Peyer's patch (tissue), 4 donors: ENCODE measurements around the gene CHAD. TPM values are rescaled to one million over a fixed set of nuclear protein-coding genes. Genes with fewer than 3 reads are reported as not detected.

Experiments used
- DNase-seq, 3 donors: peaks; one replicate each; pipeline ENCODE4 v3.0.0-alpha.2; 2017 to 2019
- H3K27ac ChIP-seq, 4 donors: fragments of 200-600 bp; sonication (generic); one replicate each; pipeline ENCODE4 v1.5.1; 2016 to 2019
- H3K27me3 ChIP-seq, 2 donors: fragments of 200-600 bp; sonication (generic); one replicate each; pipeline ENCODE4 v1.5.1; 2019
- H3K36me3 ChIP-seq, 3 donors: fragments of 200-600 bp; sonication (generic); one replicate each; pipeline ENCODE4 v1.5.1; 2016 to 2019
- H3K4me1 ChIP-seq, 4 donors: fragments of 200-600 bp; sonication (generic); one replicate each; pipeline ENCODE4 v1.5.1; 2016 to 2019
- H3K4me3 ChIP-seq, 4 donors: fragments of 200-600 bp; sonication (generic); 1 replicate in 3 of 4; 2 replicates in 1 of 4; pipeline ENCODE4 v1.5.1; 2016 to 2019; ENCODE audit warnings: mild to moderate bottlenecking in 1 of 4
- H3K9me3 ChIP-seq, 4 donors: fragments of 200-600 bp; sonication (generic); one replicate each; pipeline ENCODE4 v1.5.1; 2016 to 2019; ENCODE audit warnings: mild to moderate bottlenecking in 1 of 4
- POLR2A ChIP-seq, 2 donors: fragments of 450-650 bp; IDR thresholded peaks; one replicate each; pipeline ENCODE4 v1.5.1; 2017; ENCODE audit warnings: antibody characterized with exemption in 2 of 2, mild to moderate bottlenecking in 2 of 2, moderate library complexity in 2 of 2
- total RNA-seq, 4 donors: library from RNA; depleted of rRNA; stranded (reverse); fragments of >200 nt; gene quantifications; one replicate each; pipeline ENCODE4 v1.1.0, GENCODE V29; 2016
- TF ChIP-seq, protein P1 (sequence below), 6 experiments: fragments of 450-650 bp in 4 of 6; fragments of 200-600 bp in 2 of 6; sonication (generic) in 1 of 6; IDR thresholded peaks; one replicate each; pipeline ENCODE4 v1.5.1; 2017 to 2019; ENCODE audit warnings: antibody characterized with exemption in 6 of 6, mild to moderate bottlenecking in 3 of 6, moderate library complexity in 1 of 6

CHAD gene
- total RNA-seq, 4 donors from 2014 or later = 7.4 to 24.6 (median 14.7) TPM

DNA sequence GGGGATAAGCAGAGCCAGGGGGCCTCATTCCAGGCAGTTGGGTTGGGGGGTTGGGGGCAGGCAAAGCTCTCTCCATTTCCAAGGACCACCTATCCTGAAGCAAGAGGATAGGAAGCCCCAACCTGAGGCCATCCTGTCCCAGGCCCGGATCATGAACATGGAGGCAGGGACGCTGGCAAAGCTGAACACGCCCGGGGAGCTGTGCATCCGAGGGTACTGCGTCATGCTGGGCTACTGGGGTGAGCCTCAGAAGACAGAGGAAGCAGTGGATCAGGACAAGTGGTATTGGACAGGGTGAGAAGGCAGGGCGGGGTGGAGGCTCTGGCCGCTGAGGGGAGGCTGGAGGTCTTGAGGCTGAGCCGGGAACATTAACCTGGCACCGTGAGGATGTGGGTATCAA lies 3.6 kb upstream of the CHAD start:
- Histone ChIP-seq H3K4me3 (no peak overlapping the region), H3K27me3 (peaks cover 0 to 4% of the 10 kb centered on the region in 2 donors), H3K4me1 (peaks cover 4 to 20% (median 8%) of the 10 kb centered on the region in 4 donors), H3K9me3 (no peaks in the 10 kb centered on the region), H3K36me3 (peaks cover 0 to 28% (median 0%) of the 10 kb centered on the region in 3 donors), H3K27ac (no peak overlapping the region)
- no peak for DNase-seq
- TF ChIP-seq, protein P1, sequence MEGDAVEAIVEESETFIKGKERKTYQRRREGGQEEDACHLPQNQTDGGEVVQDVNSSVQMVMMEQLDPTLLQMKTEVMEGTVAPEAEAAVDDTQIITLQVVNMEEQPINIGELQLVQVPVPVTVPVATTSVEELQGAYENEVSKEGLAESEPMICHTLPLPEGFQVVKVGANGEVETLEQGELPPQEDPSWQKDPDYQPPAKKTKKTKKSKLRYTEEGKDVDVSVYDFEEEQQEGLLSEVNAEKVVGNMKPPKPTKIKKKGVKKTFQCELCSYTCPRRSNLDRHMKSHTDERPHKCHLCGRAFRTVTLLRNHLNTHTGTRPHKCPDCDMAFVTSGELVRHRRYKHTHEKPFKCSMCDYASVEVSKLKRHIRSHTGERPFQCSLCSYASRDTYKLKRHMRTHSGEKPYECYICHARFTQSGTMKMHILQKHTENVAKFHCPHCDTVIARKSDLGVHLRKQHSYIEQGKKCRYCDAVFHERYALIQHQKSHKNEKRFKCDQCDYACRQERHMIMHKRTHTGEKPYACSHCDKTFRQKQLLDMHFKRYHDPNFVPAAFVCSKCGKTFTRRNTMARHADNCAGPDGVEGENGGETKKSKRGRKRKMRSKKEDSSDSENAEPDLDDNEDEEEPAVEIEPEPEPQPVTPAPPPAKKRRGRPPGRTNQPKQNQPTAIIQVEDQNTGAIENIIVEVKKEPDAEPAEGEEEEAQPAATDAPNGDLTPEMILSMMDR (IDR thresholded peaks at IDR 0.05) = no peak
- TF ChIP-seq POLR2A (IDR thresholded peaks at IDR 0.05) = no peak

DNA sequence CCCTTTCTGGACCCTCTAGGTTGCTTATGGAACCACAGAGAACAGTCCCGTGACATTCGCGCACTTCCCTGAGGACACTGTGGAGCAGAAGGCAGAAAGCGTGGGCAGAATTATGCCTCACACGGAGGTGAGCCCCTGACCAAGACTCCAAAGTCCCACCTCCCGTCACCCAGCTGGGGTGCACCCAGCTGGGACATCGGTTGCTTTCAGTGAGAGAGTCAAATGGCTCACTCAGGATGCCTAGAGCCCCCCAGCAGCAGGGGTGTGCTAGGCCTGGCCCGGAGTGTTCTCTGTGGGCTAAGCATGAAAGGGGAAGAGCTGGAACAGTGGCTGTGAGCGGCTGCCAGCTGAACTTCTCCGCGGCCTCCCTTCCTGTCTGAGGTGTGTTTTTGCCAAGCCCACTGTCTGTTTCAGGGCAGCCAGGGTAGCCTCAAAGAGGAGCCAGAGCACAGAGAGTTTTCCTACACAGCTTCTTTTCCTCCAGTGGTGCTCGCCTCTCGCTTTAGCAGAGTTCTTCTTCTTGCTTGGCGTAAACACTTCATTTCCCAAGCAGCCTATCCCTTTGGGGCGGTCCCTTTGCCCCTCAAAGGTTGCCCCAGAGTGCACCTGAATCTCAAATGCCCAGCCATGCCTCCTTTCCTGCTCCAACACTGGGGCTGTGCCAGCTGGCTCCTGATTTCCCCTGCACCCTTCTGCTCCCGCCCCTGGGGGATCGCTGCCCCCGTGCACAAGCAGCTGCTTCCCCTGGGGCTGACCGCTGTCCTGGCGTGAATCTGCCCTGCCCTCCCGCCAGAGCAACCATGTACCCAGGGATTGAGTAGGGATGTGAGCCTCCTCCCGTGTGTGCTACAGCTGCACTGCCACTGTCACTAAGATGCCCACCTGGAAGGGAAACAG lies 2.6 kb upstream of the CHAD start:
- no peak for DNase-seq
- Histone ChIP-seq H3K36me3 (peaks cover 0 to 28% (median 0%) of the 10 kb centered on the region in 3 donors), H3K27me3 (peaks cover 0 to 4% of the 10 kb centered on the region in 2 donors), H3K4me3 (no peak overlapping the region), H3K27ac (no peak overlapping the region), H3K4me1 (peaks cover 4 to 27% (median 8%) of the 10 kb centered on the region in 4 donors), H3K9me3 (no peaks in the 10 kb centered on the region)
- TF ChIP-seq, protein P1 (IDR thresholded peaks at IDR 0.05) = no peak
- TF ChIP-seq POLR2A (IDR thresholded peaks at IDR 0.05) = no peak

DNA sequence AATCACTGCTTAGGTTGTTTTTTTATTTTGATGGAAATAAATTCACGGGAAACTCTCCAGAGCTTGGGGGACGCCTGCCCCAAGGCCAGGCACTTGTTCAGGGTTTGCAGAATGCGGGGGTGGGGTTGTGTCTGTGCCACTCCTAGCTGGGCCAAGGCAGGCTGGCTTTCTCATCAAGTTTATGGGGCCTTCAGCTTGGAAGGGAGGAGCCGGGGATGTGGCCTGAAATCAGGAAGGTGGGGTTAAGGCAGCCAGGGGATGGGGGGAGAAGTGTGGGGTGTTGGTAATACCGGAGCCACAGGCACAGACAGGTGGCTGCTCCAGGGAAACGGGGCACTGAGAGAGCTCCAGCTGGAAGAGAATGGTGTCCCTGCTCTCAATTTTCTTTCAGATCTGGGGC lies 1.7 kb upstream of the CHAD start:
- Histone ChIP-seq H3K9me3 (no peaks in the 10 kb centered on the region), H3K27ac (no peak overlapping the region), H3K27me3 (peaks cover 0 to 4% of the 10 kb centered on the region in 2 donors), H3K36me3 (peaks cover 0 to 28% (median 0%) of the 10 kb centered on the region in 3 donors), H3K4me3 (no peak overlapping the region), H3K4me1 (peaks cover 4 to 30% (median 8%) of the 10 kb centered on the region in 4 donors)
- TF ChIP-seq, protein P1 (IDR thresholded peaks at IDR 0.05) = no peak
- TF ChIP-seq POLR2A (IDR thresholded peaks at IDR 0.05) = no peak
- peak in 2 of 3 donors; percentile 61 to 68 for DNase-seq

DNA sequence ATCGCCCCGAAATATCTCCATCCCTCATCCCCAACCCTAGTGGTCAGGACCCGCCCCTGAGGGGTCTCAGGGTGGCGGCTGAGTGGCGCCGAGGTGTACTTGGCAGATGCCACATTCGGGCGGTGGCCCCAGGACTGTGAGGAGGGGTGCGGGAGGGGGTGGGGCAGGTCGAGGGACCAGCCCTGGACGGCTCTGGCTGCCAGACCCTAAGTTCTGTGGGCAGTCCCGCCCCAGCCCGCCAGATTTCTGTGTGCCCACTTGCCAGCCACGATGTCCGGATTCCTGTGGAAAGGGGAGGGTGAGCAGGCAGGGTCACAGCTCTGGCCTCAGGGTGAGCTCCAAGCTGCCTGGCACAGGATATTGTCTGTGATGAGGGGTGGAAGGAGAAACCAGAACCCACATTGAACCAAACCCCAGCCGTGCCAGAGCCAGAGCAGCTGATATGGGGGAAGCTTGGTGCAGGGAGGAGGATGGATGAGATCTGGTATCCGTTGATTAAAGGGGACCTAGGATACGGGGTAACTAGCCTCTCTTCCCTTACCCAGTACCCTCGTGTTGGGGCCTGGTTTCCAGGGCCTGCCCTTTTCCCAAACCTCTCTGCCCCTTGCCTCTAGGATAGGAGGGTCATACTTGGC lies 1.1 kb upstream of the CHAD start:
- no peak overlapping the region for H3K27ac ChIP-seq
- TF ChIP-seq, protein P1 (IDR thresholded peaks at IDR 0.05) = no peak
- no peak for TF ChIP-seq POLR2A (IDR thresholded peaks at IDR 0.05)
- H3K27me3 ChIP-seq = peaks cover 0 to 4% of the 10 kb centered on the region in 2 donors
- peaks cover 0 to 28% (median 0%) of the 10 kb centered on the region in 3 donors for H3K36me3 ChIP-seq
- H3K4me1 ChIP-seq = peaks cover 4 to 33% (median 8%) of the 10 kb centered on the region in 4 donors
- no peak overlapping the region for H3K4me3 ChIP-seq
- DNase-seq = no peak
- H3K9me3 ChIP-seq = no peaks in the 10 kb centered on the region

DNA sequence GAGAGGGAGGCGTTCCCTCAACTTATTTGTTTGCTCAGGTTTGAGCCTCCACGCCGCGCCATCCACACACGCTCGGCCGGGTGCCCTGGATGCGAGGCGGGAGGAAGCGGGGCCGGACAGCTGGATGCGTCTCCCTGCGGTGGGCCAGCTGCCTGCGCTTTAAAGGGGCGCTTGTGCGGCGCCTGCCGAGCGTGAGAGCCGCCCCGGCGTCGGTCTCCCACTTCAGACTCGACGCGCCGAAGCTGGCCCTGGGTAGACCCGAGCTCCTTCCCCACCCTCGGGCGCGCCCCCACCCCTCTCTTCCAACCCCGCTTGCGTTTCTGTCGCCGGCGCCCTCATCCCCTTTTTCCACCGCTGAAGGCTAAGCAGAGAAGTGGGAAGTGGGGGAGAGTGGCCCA lies 527 bp upstream of the CHAD start:
- peak overlapping the region; percentile 3 to 39 (median 25) for H3K4me3 ChIP-seq

More for the DNA sequence above, 527 bp upstream of the CHAD start:
- Histone ChIP-seq H3K27me3 (peaks cover 0 to 4% of the 10 kb centered on the region in 2 donors), H3K9me3 (no peaks in the 10 kb centered on the region), H3K4me1 (peaks cover 4 to 33% (median 8%) of the 10 kb centered on the region in 4 donors), H3K27ac (no peak overlapping the region), H3K36me3 (peaks cover 0 to 28% (median 0%) of the 10 kb centered on the region in 3 donors)
- no peak for DNase-seq
- no peak for TF ChIP-seq POLR2A (IDR thresholded peaks at IDR 0.05)
- TF ChIP-seq, protein P1 (IDR thresholded peaks at IDR 0.05) = no peak
